HUES48 (cell line): ENCODE data around the gene JMJD8.
"Not testable (repeated sequence)": the region's sequence is repeated elsewhere in the genome, so short reads cannot be mapped to it uniquely, and the experiment has no call there.

Experiments
- H3K27ac ChIP-seq: one replicate; pipeline ENCODE4 v1.7.0; 2013; ENCODE audit warnings: low read depth, low read length, inconsistent platforms
- H3K27me3 ChIP-seq: 2 replicates; pipeline ENCODE4 v1.6.1; 2013; ENCODE audit warnings: mild to moderate bottlenecking, low read length; ENCODE audit not compliant: control insufficient read depth, insufficient read depth
- H3K36me3 ChIP-seq: 2 replicates; pipeline ENCODE4 v1.6.1; 2013; ENCODE audit warnings: low read length; ENCODE audit not compliant: control insufficient read depth, insufficient read depth
- H3K4me1 ChIP-seq: 2 replicates; pipeline ENCODE4 v1.6.1; 2013; ENCODE audit warnings: mild to moderate bottlenecking, low read length; ENCODE audit not compliant: control insufficient read depth, insufficient read depth
- H3K4me3 ChIP-seq: 2 replicates; pipeline ENCODE4 v1.5.1; 2013; ENCODE audit warnings: mild to moderate bottlenecking, low read depth, low read length
- H3K9ac ChIP-seq: 2 replicates; pipeline ENCODE4 v1.6.1; 2013; ENCODE audit warnings: mild to moderate bottlenecking, low read depth, low read length, moderate library complexity
- H3K9me3 ChIP-seq: 2 replicates; pipeline ENCODE4 v1.6.1; 2013; ENCODE audit warnings: low read length; ENCODE audit not compliant: control insufficient read depth, insufficient read depth

Gene JMJD8

DNA sequence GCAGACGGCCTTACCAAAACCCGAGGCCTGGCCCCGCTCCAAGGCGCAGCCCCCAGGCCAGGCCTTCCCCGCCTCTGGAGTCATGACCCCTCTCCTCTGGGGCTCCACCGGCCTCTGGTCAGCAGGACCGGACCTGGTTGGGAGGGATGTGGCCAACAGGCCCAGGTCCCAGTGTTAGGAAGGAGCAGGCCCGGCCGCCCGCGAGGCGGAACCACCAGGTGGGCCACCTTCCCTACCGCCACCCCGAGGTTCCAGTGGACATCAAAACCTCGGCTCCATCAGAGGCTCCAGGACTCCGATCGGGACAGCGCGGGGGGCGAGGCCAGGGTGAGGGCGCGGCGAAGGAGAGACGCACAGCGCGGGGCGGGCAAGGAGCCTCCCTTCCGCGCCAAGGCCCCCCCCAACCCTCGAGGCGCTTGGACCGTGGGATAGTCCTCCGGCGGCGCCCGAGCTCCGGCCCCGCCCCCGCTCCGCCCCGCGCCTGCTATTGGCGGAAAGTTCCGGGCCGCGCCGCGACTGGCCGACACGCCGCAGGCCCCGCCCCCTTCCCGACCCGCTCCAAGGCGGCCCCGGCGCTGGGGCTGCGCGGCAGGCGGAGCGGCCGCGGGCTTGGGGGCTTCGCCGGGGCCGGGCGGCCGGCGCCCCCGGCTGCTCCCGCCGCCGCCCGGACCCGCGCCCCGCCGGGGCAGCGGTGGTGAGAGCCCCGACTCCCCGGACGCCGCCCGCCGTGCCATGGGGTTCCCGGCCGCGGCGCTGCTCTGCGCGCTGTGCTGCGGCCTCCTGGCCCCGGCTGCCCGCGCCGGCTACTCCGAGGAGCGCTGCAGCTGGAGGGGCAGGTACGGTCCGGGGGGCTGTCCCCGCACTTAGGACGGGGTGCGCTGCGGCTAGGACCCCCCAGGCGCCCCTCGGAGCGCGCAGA lies 30.7 kb upstream of the JMJD8 start, which contains the start of gene METRN:
Gene METRN (plus strand): TSS at position 561 of the 919 bp plus-strand sequence. CDS start 172 bp downstream, at position 733.
- peak within 1 kb of the TSS; percentile 71 for H3K4me3 ChIP-seq
- H3K27ac ChIP-seq: no peak within 1 kb of the TSS
- no peaks in the 10 kb centered on the region for H3K36me3 ChIP-seq
- peaks cover 21% of the 10 kb centered on the region for H3K4me1 ChIP-seq
- peaks cover 32% of the 10 kb centered on the region for H3K27me3 ChIP-seq
- no peaks in the 10 kb centered on the region for H3K9me3 ChIP-seq
- no peak within 1 kb of the TSS for H3K9ac ChIP-seq

DNA sequence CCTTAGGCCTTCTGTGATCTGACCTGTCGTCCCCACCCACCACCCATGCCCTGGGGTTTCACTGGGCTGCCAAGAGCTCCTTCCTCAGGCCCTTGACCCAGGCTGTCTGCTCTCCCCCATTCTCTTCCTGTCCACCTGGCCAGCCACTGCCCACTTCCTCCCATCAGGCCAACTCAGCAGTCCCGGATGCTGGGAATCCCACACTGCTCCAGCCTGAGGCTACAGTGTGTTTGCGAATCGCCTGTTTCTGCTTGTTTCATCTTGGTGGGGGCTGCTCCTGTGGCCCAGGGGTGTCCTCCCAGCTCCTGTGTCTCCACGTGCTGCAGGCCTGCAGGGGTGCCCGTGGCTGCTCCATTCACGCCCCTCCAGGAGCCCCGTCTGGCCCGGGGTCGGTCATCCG lies 29.9 kb upstream of the JMJD8 start:
- H3K9me3 ChIP-seq: no peaks in the 10 kb centered on the region
- H3K36me3 ChIP-seq: no peaks in the 10 kb centered on the region
- H3K4me3 ChIP-seq: no peak overlapping the region
- H3K9ac ChIP-seq: no peak overlapping the region
- H3K27me3 ChIP-seq: peaks cover 38% of the 10 kb centered on the region
- H3K27ac ChIP-seq: no peak overlapping the region
- H3K4me1 ChIP-seq: peaks cover 14% of the 10 kb centered on the region

DNA sequence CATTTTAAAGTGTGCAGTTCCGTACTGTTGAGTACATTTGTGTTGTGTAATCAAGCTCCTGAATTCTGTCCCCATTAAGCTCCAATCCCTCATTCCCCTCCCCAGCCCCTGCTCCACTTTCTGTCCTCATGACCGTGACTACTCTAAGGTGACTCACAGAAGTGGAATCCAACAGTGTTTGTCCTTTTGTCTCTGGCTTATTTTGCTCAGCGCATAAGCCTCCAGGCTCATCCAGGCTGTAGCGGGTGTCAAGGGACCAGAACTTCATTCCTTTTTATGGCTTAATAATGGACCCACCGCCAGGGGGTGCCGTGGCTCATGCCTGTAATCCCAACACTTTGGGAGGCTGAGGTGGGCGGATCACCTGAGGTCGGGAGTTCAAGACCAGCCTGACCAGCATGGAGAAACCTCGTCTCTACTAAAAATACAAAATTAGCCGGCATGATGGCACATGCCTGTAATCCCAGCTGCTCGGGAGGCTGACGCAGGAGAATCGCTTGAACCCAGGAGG lies 28.7 kb upstream of the JMJD8 start:
- not testable (repeated sequence) for H3K36me3 ChIP-seq, H3K9me3 ChIP-seq, H3K27ac ChIP-seq, H3K9ac ChIP-seq, H3K4me3 ChIP-seq
- H3K27me3 ChIP-seq: peaks cover 43% of the 10 kb centered on the region
- H3K4me1 ChIP-seq: peaks cover 11% of the 10 kb centered on the region

DNA sequence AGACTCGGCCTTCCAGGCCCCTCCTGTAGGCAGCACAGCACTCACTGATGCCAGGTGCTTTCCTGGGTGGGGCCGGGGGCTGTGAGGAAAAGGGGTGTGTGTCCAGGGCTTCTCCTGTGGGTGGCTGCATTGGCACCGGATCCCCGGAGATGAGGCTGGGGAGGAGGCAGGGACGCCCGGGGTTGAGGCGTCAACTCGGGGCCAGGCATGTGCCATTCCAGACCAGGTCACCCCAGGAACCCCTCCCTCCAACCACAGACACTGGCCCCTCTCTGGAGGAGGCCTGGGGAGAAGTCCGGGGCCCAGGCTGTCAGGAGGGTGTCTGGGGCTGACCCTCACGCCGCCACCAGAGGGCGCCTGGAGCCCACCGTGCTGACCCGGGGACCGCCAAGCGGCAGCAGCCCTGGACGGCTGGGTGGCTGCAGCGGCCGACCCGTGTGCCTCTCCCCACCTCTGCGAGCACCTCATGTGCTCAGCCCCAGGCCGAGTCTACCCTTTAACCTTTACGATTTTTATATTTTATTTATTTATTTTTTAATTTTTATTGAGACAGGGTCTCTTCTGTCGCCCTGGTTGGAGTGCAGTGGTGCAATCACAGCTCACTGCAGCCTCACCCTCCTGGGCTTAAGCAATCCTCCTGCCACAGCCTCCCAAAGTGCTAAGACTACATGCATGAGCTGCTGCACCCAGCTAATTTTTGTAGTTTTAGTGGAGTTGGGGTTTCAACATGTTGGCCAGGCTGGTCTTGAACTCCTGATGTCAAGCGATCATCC lies 27.6 kb upstream of the JMJD8 start:
- Histone ChIP-seq H3K27ac (no peak overlapping the region), H3K36me3 (no peaks in the 10 kb centered on the region), H3K9ac (no peak overlapping the region), H3K9me3 (no peaks in the 10 kb centered on the region), H3K4me1 (peaks cover 11% of the 10 kb centered on the region), H3K27me3 (peaks cover 53% of the 10 kb centered on the region), H3K4me3 (no peak overlapping the region)

DNA sequence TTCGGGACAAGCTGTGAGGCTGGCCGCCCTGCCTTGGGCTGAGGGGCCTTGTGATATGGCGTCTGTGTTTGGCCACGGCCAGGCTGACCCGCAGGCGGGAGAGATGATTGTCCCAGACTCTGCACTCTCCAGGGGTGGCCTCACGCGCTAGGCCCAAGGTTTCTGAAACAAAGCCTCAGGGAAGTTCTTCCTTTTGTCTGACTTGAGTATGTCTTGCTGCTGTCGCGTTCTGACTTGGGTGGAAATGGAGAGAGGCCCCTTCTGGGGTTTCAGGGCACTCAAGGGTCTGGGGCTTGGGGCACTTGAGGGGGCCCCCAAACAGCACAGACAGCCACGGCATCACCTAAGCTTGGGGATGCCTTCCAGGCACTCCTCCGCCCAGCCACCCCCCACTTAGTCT lies 26.9 kb upstream of the JMJD8 start:
- H3K36me3 ChIP-seq: no peaks in the 10 kb centered on the region
- no peak overlapping the region for H3K9ac ChIP-seq
- H3K27me3 ChIP-seq: peaks cover 56% of the 10 kb centered on the region
- H3K4me3 ChIP-seq: no peak overlapping the region
- H3K27ac ChIP-seq: no peak overlapping the region
- H3K9me3 ChIP-seq: no peaks in the 10 kb centered on the region
- peaks cover 6% of the 10 kb centered on the region; the same call in 1 of the 2 replicates for H3K4me1 ChIP-seq

DNA sequence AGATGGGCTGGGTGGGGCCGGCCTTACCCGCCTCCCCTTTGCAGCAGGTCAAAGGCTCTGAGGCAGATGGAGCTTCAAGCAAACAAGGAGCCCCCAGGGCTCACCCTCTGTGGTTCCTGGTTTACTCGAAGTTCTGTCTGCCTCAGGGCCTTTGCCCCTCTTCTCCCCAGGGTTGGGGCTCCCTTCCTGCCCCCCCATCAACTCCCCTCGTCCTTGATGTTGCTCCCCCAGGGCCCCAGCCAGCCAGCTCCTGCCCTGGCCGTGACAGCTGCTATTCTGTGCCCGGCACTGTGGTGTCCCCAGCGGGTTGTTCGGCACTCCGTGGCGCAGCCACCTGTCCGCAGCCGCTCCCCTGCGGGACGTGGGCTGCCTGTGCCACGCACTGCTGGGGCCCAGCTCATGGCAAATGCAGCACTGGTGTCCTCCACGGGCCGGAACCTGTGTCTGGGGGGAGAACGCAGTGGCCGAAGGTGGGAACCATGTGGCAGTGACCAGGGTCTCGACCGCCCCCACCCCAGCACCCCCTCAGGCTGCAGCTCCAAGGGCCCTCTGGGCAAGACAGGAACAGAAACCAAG lies 26.5 kb upstream of the JMJD8 start:
- no peaks in the 10 kb centered on the region for H3K36me3 ChIP-seq
- peaks cover 2% of the 10 kb centered on the region; the same call in 1 of the 2 replicates for H3K4me1 ChIP-seq
- H3K4me3 ChIP-seq: no peak overlapping the region
- H3K9me3 ChIP-seq: no peaks in the 10 kb centered on the region
- H3K27ac ChIP-seq: no peak overlapping the region
- no peak overlapping the region for H3K9ac ChIP-seq
- H3K27me3 ChIP-seq: peaks cover 53% of the 10 kb centered on the region

DNA sequence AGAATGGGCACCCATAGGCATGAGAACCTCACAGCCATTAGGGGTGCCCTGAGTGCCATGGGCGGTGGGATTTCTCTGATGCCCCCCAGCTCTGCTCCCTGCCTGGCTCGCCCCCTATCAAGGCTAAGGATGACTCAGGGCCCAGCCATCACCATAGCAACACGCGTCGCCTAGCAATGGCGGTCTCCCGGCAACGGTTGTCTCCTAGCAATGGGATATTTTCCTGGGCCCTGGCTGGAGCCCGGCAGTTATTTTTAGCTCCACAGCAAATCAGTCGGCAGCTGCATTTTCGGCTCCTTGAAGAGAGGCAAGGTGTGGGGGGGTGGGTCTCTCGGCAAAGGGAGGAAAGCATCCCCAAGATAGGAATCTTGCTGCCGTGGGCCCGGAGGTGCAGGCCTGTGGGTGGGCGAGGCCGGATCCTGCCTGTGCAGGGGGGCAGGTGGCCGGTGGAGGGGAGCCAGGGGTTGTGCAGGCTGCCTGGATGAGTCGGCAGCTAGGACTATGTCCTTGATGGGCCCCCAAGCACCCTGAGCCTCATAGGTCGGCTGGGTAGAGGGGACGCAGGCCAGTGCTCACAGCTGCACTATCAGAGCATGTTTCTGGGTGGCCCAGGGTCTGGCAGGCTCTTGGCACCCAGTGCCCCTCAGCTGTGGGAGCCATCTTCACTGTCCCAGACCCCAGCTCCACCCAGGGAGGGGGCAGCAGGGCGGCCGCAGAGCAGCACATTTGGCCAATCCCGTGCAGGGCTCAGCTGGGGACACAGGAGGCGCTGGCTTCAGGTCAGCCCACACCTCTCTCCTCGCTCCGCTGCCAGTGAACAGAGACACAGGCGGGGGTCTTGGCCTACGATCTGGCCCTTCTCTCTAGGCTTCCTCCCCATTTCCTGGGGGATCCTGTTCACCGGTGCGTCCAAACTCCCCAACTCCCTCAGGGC lies 25.7 kb upstream of the JMJD8 start:
- Histone ChIP-seq H3K9me3 (no peaks in the 10 kb centered on the region), H3K36me3 (no peaks in the 10 kb centered on the region), H3K27me3 (peaks cover 55% of the 10 kb centered on the region), H3K4me3 (no peak overlapping the region), H3K27ac (no peak overlapping the region), H3K9ac (no peak overlapping the region), H3K4me1 (peaks cover 2% of the 10 kb centered on the region; the same call in 1 of the 2 replicates)

DNA sequence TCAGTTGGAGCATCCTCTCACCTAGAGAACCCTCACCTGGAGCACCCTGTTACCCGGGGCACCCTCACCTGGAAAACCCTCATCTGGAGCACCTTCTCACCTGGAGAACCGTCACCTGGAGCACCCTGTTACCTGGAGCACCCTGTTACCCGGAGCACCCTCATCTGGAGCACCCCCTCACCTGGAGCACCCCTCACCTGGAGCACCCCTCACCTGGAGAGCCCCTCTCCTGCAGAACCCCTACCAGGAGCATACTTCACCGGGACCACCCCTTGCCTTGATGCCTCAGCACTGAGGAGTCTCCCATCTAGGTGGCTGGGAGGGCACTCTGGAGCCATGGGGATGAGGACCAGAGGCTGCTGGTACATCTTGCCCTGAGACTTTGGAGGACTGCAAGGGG lies 24.8 kb upstream of the JMJD8 start:
- Histone ChIP-seq H3K27me3 (peaks cover 58% of the 10 kb centered on the region), H3K4me3 (no peak overlapping the region), H3K4me1 (peaks cover 2% of the 10 kb centered on the region; the same call in 1 of the 2 replicates), H3K9me3 (no peaks in the 10 kb centered on the region), H3K27ac (no peak overlapping the region), H3K9ac (no peak overlapping the region), H3K36me3 (no peaks in the 10 kb centered on the region)

DNA sequence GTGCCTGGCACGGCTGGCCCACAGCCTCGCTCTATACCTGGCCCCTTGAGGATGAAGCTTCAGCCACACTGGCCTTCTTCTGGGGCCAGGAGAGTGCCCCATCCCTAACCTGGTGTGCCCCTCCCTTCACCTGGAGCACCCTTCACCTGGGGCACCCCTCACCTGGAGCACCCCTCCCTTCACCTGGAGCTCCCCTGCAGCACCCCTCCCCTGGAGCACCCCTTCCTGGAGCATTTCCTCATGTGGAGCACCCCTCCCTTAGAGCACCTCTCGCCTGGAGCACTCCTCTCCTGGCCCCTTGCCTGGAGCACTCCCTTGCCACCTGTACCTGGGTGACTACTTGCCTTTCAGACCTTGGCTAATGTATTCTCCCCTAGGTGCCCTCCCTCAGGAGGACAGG lies 23.9 kb upstream of the JMJD8 start:
- H3K27ac ChIP-seq: no peak overlapping the region
- peaks cover 63% of the 10 kb centered on the region for H3K27me3 ChIP-seq
- H3K9me3 ChIP-seq: no peaks in the 10 kb centered on the region
- H3K4me1 ChIP-seq: peaks cover 2% of the 10 kb centered on the region; the same call in 1 of the 2 replicates
- H3K36me3 ChIP-seq: no peaks in the 10 kb centered on the region
- H3K4me3 ChIP-seq: no peak overlapping the region
- H3K9ac ChIP-seq: no peak overlapping the region

DNA sequence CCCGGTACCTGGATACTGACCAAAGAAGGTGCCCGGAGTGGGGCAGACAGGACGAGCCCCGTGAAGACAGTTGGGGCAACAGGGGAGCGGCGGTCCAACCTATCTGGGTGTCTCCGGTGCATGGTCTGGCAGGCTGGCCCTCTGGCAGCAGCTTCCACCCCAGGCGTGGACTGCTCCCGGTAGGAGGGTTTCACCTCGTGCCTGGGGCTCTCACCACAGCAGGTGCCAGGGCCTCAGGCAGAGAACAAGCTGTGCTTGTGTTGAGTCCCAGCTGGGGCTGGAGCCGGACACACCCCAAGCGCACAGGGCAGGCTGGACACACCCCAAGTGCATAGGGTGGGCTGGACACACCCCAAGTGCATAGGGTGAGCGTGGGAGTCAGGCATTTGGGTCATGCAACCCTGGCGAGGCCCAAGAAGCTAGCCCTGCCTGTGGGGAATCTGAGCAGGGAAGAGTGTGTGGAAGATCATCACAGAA lies 23.0 kb upstream of the JMJD8 start:
- H3K27me3 ChIP-seq: peaks cover 72% of the 10 kb centered on the region
- H3K27ac ChIP-seq: no peak overlapping the region
- H3K9me3 ChIP-seq: no peaks in the 10 kb centered on the region
- H3K36me3 ChIP-seq: no peaks in the 10 kb centered on the region
- H3K9ac ChIP-seq: no peak overlapping the region
- peak overlapping the region; percentile 49; the same call in 1 of the 2 replicates for H3K4me3 ChIP-seq
- H3K4me1 ChIP-seq: peaks cover 2% of the 10 kb centered on the region; the same call in 1 of the 2 replicates
